C4-2B (cell line): ENCODE results near the gene NOXA1.

ENCODE experiments used
- H3K27ac ChIP-seq: fragments of 450-650 bp; 2 replicates; pipeline ENCODE4 v1.5.1; 2017
- ZFX ChIP-seq: fragments of 450-650 bp; IDR thresholded peaks from 2 replicates; pipeline ENCODE4 v1.6.1; 2017
- TF ChIP-seq, protein P1 (sequence below): fragments of 450-650 bp; conservative IDR thresholded peaks from 2 replicates; pipeline ENCODE4 v1.5.1; 2017; ENCODE audit warnings: mild to moderate bottlenecking

Gene NOXA1

DNA sequence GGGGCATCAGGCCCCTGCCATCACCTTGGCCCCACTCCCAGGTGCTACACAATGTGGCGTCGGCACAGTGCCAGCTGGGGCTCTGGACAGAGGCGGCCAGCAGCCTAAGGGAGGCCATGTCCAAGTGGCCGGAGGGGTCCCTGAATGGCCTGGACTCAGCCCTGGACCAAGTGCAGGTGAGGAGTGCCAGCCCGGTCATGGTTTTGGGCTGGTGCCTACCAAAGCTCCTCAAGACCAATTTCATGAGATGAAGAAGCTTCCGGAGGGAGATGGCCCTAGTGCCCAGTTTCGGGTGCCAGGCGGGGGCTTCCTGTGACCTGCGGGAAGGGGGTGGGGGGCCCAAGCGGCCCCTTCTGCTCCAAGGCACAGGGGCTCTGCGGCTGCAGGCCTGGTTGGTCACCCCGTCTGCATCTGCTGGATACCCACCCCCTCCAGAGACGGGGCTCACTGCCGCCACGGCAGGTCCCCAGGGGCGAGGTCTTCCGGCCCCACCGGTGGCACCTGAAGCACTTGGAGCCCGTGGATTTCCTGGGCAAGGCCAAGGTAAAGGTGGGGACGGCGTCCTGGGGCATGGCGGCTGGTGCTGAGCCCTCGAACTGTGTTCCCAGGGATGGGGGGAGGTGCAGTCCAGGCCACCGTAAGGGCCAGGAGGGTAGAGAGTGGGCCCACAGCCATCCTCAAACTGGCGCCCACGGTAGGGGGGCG, 5.8 kb downstream of the NOXA1 start:
- TF ChIP-seq, protein P1, sequence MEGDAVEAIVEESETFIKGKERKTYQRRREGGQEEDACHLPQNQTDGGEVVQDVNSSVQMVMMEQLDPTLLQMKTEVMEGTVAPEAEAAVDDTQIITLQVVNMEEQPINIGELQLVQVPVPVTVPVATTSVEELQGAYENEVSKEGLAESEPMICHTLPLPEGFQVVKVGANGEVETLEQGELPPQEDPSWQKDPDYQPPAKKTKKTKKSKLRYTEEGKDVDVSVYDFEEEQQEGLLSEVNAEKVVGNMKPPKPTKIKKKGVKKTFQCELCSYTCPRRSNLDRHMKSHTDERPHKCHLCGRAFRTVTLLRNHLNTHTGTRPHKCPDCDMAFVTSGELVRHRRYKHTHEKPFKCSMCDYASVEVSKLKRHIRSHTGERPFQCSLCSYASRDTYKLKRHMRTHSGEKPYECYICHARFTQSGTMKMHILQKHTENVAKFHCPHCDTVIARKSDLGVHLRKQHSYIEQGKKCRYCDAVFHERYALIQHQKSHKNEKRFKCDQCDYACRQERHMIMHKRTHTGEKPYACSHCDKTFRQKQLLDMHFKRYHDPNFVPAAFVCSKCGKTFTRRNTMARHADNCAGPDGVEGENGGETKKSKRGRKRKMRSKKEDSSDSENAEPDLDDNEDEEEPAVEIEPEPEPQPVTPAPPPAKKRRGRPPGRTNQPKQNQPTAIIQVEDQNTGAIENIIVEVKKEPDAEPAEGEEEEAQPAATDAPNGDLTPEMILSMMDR, result no peak
- no peak for TF ChIP-seq ZFX
- no peak overlapping the region for H3K27ac ChIP-seq

DNA sequence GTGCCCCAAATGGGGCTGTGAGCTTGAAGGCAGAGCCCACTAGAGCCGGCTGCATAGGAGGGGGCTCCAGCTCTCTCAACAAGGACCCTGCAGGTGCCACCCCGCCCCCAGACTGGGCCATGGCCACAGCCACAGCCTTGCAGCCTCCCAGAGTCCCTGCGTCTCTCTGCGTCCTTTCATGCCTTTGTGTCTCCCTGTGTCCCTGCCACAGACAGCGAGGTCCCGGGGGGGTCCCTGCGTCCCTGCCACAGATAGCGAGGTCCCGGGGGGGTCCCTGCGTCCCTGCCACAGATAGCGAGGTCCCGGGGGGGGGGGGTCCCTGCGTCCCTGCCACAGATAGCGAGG, 6.3 kb downstream of the NOXA1 start:
- no peak overlapping the region for H3K27ac ChIP-seq
- TF ChIP-seq ZFX, result no peak
- TF ChIP-seq, protein P1, result no peak

DNA sequence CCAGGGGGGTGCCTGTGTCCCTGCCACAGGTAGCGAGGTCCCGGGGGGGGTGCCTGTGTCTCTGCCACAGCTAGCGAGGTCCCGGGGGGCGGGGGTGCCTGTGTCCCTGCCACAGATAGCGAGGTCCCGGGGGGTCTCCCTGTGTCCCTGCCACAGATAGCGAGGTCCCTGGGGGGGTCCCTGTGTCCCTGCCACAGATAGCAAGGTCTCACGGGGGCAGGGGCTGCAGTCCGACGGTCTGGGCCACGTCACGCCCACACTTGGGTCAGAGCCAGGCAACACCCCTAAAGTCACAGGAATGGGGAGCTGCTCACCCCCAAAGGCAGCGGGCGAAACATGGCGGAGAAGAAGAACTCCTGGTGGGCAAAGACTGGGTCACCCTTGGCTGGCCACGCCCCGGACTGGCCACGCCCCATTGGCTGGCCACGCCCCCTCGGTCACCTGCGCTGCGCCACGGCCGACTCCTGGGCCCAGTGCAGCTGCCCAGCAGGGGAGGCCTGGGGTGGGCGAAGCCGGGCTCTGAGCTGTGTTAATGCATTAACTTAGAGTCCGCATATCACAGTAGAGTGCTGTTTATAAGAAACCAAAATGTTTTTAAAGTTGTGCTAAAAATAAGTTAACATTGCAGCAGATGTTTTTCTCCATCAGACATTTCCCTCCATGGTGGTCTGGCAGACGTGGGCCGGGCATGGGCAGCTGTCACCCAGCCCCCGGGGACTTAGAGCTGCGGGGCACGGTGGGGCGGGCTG, 7.0 kb downstream of the NOXA1 start:
- no peak for TF ChIP-seq ZFX
- TF ChIP-seq, protein P1, result no peak
- H3K27ac ChIP-seq, result no peak overlapping the region

DNA sequence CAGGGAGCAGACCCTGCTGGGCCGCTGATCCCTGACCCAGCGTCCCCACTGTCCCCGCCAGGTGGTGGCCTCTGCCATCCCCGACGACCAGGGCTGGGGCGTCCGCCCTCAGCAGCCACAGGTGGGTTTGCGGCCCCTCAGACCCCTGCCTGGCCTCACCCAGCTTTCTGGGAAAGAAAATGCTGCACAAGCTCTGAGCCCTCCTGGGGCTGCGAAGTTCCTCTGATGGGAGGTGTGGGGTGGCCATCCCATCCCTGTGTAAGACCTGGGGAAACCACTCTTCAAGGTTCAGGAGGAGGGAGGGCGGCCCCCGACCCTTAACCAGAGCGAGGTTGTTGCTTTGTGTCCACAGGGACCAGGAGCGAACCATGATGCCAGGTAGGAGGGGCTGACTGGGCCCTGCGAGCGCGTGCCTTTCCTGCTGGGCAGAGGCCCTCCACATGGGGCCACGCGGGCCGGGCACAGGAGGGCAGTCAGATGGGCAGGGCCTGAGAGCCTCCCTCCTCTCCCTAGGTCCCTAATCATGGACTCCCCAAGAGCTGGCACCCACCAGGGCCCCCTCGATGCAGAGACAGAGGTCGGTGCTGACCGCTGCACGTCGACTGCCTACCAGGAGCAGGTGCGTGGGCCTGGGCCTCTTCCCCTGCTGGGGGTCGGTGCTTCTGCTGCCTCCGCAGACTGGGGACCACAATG, 7.7 kb downstream of the NOXA1 start:
- no peak overlapping the region for H3K27ac ChIP-seq
- no peak for TF ChIP-seq ZFX
- TF ChIP-seq, protein P1, result no peak

DNA sequence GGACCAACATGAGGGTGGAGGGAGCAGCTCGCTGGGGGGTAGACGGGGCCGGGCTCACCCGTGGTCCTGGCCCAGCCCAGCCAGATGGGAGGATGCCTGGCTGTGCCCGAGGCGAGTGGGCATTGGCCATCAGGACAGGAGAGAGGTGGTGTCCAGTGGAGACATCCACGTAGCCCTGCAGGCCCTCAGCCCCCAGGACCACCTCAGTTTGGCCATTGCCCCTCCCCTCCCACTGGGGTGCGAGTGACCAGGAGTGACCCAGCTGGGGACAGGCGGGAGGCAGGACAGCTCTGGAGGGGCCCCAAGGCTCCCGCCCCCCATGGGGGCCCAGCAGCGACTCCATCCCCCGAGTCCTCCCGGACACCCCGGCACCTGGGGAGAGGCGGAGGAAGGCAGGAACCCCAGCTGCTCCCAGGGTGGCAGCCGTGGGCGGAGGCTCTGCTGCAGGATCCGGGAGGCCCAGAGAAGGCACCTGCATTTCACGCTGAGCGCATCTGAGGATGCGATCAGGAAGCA, 8.3 kb downstream of the NOXA1 start:
- H3K27ac ChIP-seq, result no peak overlapping the region
- TF ChIP-seq, protein P1, result no peak
- no peak for TF ChIP-seq ZFX

DNA sequence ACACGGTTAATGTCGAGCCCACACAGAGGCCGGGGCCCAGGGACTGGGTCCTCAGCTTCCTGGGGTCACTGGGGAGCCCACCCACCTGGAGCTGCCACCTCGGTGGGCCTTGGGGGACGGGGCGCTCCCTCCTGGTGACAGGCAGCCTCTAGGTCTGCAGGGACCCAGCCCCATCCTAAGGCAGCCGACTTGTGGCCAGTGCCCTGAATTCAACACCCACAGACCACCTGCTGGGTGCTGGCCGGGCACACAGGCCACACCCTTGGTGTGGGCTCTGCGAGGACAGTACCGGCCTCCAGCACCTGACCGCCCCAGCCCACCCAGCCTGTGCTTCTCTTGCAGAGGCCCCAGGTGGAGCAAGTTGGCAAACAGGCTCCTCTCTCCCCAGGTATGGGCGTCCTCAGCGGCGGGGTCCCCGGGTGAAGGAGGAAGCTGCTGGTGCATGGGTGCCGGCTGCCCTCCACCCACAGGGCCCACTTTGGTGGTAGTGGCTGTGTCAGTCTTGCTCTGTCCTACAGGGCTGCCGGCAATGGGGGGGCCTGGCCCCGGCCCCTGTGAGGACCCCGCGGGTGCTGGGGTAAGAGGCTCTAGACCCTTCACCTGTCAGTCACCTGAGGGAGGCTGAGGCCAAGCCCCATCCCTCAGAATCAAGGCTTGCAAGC, 9.6 kb downstream of the NOXA1 start:
- H3K27ac ChIP-seq, result no peak overlapping the region
- TF ChIP-seq ZFX, result no peak
- TF ChIP-seq, protein P1, result no peak
